ENCODE results near the gene CFP. TPM values are rescaled to one million over a fixed set of nuclear protein-coding genes. Genes with fewer than 3 reads are reported as not detected.

The CFP gene
- total RNA-seq, 1 donor from 2014 or later: 0.06 TPM

DNA sequence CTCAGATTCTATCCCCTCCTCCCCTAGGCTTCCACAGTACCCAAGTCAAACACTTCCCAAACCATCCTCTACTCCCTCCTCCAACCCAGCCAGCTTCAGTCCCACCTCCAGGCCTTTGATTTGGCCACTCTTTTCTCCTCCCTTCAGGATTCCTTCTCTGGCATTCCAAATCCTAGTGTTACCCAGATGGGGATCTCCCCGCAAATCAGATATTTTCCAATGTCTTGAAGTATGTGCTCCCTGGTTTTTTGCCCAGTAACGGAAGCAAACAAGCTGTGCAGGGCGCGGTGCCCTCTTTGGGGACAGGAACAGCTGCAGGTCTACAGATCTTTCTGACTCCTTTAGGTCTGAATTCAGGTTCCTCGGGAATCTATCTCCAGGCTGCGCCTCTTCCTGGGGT lies 7.9 kb downstream of the CFP start:
- Histone ChIP-seq H3K27me3 (peaks cover 7% of the 10 kb centered on the region), H4K20me1 (ENCODE audit: low read depth) (no peaks in the 10 kb centered on the region), H3K9me3 (ENCODE audit: low read depth) (no peaks in the 10 kb centered on the region), H3K4me2 (no peak overlapping the region), H3K79me2 (ENCODE audit: low read depth) (no peaks in the 10 kb centered on the region), H3K4me3 (no peak overlapping the region), H3K27ac (no peak overlapping the region), H3K9ac (no peak overlapping the region), H3K4me1 (no peaks in the 10 kb centered on the region), H3F3A (ENCODE audit: low read depth) (no peaks in the 10 kb centered on the region), H2AFZ (replicated peaks) (no peak overlapping the region), H3K36me3 (no peaks in the 10 kb centered on the region)
- Mint-ChIP-seq H3K4me1 (peaks cover 3% of the 10 kb centered on the region), H3K9me3 (peaks cover 20% of the 10 kb centered on the region), H3K27ac (no peak overlapping the region), H3K27me3 (ENCODE audit: insufficient read depth, low read depth) (peaks cover 29% of the 10 kb centered on the region), H3K4me3 (no peak overlapping the region), H3K36me3 (no peaks in the 10 kb centered on the region)
- no peak for DNase-seq (ENCODE audit: low spot score)
- TF ChIP-seq, protein P1, sequence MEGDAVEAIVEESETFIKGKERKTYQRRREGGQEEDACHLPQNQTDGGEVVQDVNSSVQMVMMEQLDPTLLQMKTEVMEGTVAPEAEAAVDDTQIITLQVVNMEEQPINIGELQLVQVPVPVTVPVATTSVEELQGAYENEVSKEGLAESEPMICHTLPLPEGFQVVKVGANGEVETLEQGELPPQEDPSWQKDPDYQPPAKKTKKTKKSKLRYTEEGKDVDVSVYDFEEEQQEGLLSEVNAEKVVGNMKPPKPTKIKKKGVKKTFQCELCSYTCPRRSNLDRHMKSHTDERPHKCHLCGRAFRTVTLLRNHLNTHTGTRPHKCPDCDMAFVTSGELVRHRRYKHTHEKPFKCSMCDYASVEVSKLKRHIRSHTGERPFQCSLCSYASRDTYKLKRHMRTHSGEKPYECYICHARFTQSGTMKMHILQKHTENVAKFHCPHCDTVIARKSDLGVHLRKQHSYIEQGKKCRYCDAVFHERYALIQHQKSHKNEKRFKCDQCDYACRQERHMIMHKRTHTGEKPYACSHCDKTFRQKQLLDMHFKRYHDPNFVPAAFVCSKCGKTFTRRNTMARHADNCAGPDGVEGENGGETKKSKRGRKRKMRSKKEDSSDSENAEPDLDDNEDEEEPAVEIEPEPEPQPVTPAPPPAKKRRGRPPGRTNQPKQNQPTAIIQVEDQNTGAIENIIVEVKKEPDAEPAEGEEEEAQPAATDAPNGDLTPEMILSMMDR (IDR thresholded peaks at IDR 0.05): no peak
- TF ChIP-seq EZH2 (IDR thresholded peaks at IDR 0.05): no peak

DNA sequence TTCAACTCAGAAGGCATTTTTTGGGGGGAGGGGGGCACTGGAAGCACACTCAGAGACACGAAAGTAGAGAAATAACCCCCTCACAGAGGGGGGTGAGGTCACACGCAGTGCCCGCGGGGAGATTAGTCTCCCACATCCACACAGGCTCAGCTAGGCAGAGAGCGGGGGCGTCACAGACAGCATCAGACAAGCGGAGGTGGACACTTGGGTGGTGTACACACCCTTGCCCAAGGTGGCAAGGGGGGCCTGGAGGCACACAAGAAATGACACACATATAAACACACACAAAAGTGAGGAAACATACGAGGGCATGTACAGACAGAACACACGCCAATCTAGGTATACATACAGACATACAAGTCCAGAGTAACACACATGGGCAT lies 9.4 kb downstream of the CFP start:
- H3K9me3 ChIP-seq (ENCODE audit: low read depth): no peaks in the 10 kb centered on the region
- Mint-ChIP-seq H3K36me3 (no peaks in the 10 kb centered on the region), H3K27me3 (ENCODE audit: insufficient read depth, low read depth) (peaks cover 32% of the 10 kb centered on the region), H3K4me1 (peaks cover 3% of the 10 kb centered on the region), H3K27ac (no peak overlapping the region), H3K9me3 (peaks cover 20% of the 10 kb centered on the region), H3K4me3 (peak overlapping the region; percentile 24)
- H3K4me1 ChIP-seq: no peaks in the 10 kb centered on the region
- H3F3A ChIP-seq (ENCODE audit: low read depth): no peaks in the 10 kb centered on the region
- no peak overlapping the region for H2AFZ ChIP-seq (replicated peaks)
- peak overlapping the region; percentile 49 for H3K4me2 ChIP-seq
- H3K27me3 ChIP-seq: peaks cover 7% of the 10 kb centered on the region
- no peak overlapping the region for H3K27ac ChIP-seq
- TF ChIP-seq EZH2 (IDR thresholded peaks at IDR 0.05) (no peak), EZH2phosphoT487 (IDR thresholded peaks at IDR 0.05) (no peak)
- TF ChIP-seq, protein P1 (IDR thresholded peaks at IDR 0.05): no peak
- no peak overlapping the region for H3K4me3 ChIP-seq
- DNase-seq (ENCODE audit: low spot score): no peak
- H3K9ac ChIP-seq: no peak overlapping the region
- no peaks in the 10 kb centered on the region for H4K20me1 ChIP-seq (ENCODE audit: low read depth)
- H3K79me2 ChIP-seq (ENCODE audit: low read depth): no peaks in the 10 kb centered on the region
- no peaks in the 10 kb centered on the region for H3K36me3 ChIP-seq

DNA sequence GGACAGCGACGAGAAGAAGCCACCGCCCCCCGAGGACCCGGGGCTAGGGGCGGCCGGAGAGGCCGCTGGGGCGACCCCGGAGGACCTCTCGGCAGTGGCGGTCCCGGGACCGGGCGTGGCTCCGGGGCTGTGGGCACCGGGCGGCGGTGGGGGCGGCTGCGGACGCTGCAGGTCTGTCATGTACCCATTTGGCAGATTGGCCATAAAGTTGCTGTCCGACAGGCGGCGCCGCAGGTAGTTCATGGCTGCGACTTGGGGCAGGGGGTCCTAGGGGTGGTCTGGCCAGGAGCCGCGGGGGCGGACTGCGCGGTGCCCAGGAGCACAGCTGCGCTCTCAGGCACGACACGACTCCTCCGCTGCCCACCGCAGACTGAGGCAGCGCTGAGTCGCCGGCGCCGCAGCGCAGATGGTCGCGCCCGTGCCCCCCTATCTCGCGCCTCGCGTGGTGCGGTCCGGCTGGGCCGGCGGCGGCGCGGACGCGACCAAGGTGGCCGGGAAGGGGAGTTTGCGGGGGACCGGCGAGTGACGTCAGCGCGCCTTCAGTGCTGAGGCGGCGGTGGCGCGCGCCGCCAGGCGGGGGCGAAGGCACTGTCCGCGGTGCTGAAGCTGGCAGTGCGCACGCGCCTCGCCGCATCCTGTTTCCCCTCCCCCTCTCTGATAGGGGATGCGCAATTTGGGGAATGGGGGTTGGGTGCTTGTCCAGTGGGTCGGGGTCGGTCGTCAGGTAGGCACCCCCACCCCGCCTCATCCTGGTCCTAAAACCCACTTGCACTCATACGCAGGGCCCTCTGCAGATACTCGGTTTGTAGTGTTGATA lies 10.0 kb downstream of the CFP start, which contains the start of gene SYN1:
Gene SYN1 (minus strand): TSS at position 372 of the 817 bp plus-strand sequence. CDS start 129 bp downstream, at position 243.
- Histone ChIP-seq H3K4me3 (peak within 1 kb of the TSS; percentile 38), H3K4me1 (no peaks in the 10 kb centered on the region), H4K20me1 (ENCODE audit: low read depth) (no peaks in the 10 kb centered on the region), H3K4me2 (peak within 1 kb of the TSS; percentile 62), H3K36me3 (no peaks in the 10 kb centered on the region), H3F3A (ENCODE audit: low read depth) (no peaks in the 10 kb centered on the region), H3K27me3 (peaks cover 7% of the 10 kb centered on the region), H3K9me3 (ENCODE audit: low read depth) (no peaks in the 10 kb centered on the region), H3K9ac (no peak within 1 kb of the TSS), H3K27ac (no peak within 1 kb of the TSS), H2AFZ (replicated peaks) (no peak within 1 kb of the TSS), H3K79me2 (ENCODE audit: low read depth) (no peaks in the 10 kb centered on the region)
- Mint-ChIP-seq H3K4me3 (peak within 1 kb of the TSS; percentile 75), H3K9me3 (peaks cover 15% of the 10 kb centered on the region), H3K27ac (no peak within 1 kb of the TSS), H3K27me3 (ENCODE audit: insufficient read depth, low read depth) (peaks cover 32% of the 10 kb centered on the region), H3K4me1 (peaks cover 3% of the 10 kb centered on the region), H3K36me3 (no peaks in the 10 kb centered on the region)
- peak; percentile 93 for DNase-seq (ENCODE audit: low spot score)
- TF ChIP-seq, protein P1 (IDR thresholded peaks at IDR 0.05): peak; percentile 9
- no peak for TF ChIP-seq EZH2 (IDR thresholded peaks at IDR 0.05)
